Loucy (cell line): Measurements from ENCODE around the gene USP25.

ENCODE experiments used
- H2AFZ ChIP-seq: fragments of 200-600 bp; sonication (generic); 2 replicates; pipeline ENCODE4 v1.6.0; 2016; ENCODE audit warnings: antibody characterized with exemption, mild to moderate bottlenecking, low read length, moderate library complexity
- H3F3A ChIP-seq: fragments of 200-600 bp; 2 replicates; pipeline ENCODE4 v1.6.0; 2016; ENCODE audit warnings: antibody characterized with exemption, low read depth, mild to moderate bottlenecking
- H3K27me3 ChIP-seq: fragments of 200-600 bp; sonication (generic); 2 replicates; pipeline ENCODE4 v1.6.1; 2014; ENCODE audit warnings: low read length, mild to moderate bottlenecking; ENCODE audit not compliant: insufficient read depth, poor library complexity, severe bottlenecking
- H3K36me3 ChIP-seq: fragments of 200-600 bp; sonication (generic); 2 replicates; pipeline ENCODE4 v1.6.1; 2016; ENCODE audit warnings: low read length; ENCODE audit not compliant: insufficient read depth
- H3K4me1 ChIP-seq: fragments of 200-600 bp; sonication (generic); 2 replicates; pipeline ENCODE4 v1.5.1; 2014; ENCODE audit warnings: low read length, mild to moderate bottlenecking; ENCODE audit not compliant: insufficient read depth, poor library complexity, severe bottlenecking
- H3K4me2 ChIP-seq: fragments of 200-600 bp; sonication (generic); 2 replicates; pipeline ENCODE4 v1.6.0; 2014; ENCODE audit warnings: antibody characterized with exemption, low read length, low read depth, mild to moderate bottlenecking; ENCODE audit not compliant: poor library complexity, severe bottlenecking
- H3K4me3 ChIP-seq: fragments of 200-600 bp; sonication (generic); 2 replicates; pipeline ENCODE4 v1.5.1; 2014; ENCODE audit warnings: low read length, mild to moderate bottlenecking, mixed read lengths; ENCODE audit not compliant: poor library complexity, severe bottlenecking
- H3K79me2 ChIP-seq: fragments of 200-600 bp; sonication (generic); 2 replicates; pipeline ENCODE4 v1.6.1; 2014; ENCODE audit warnings: low read length; ENCODE audit not compliant: insufficient read depth
- H3K9ac ChIP-seq: fragments of 200-600 bp; sonication (generic); 2 replicates; pipeline ENCODE4 v1.6.0; 2014; ENCODE audit warnings: mild to moderate bottlenecking, low read depth, low read length, moderate library complexity; ENCODE audit not compliant: poor library complexity, severe bottlenecking
- H3K9me2 ChIP-seq: fragments of 200-600 bp; sonication (generic); replicated peaks from 2 replicates; pipeline ENCODE4 v1.6.1; 2016; ENCODE audit warnings: low read depth, low read length, mixed read lengths
- H3K9me3 ChIP-seq: fragments of 200-600 bp; sonication (generic); 2 replicates; pipeline ENCODE4 v1.6.1; 2014; ENCODE audit warnings: mild to moderate bottlenecking, antibody characterized with exemption, low read length, low read depth; ENCODE audit not compliant: insufficient read depth
- H4K20me1 ChIP-seq: fragments of 200-600 bp; sonication (generic); 2 replicates; pipeline ENCODE4 v1.6.0; 2014; ENCODE audit warnings: antibody characterized with exemption, low read length, mild to moderate bottlenecking; ENCODE audit not compliant: insufficient read depth, poor library complexity, severe bottlenecking
- EZH2phosphoT487 ChIP-seq: fragments of 200-600 bp; IDR thresholded peaks from 2 replicates; pipeline ENCODE4 v1.6.1; 2018; ENCODE audit warnings: antibody characterized with exemption, mild to moderate bottlenecking, moderate library complexity, borderline replicate concordance
- TF ChIP-seq, protein P1 (sequence below): fragments of 200-600 bp; sonication (generic); conservative IDR thresholded peaks from 2 replicates; pipeline ENCODE4 v1.5.1; 2014; ENCODE audit warnings: mild to moderate bottlenecking, antibody characterized with exemption, low read length

Gene USP25

DNA sequence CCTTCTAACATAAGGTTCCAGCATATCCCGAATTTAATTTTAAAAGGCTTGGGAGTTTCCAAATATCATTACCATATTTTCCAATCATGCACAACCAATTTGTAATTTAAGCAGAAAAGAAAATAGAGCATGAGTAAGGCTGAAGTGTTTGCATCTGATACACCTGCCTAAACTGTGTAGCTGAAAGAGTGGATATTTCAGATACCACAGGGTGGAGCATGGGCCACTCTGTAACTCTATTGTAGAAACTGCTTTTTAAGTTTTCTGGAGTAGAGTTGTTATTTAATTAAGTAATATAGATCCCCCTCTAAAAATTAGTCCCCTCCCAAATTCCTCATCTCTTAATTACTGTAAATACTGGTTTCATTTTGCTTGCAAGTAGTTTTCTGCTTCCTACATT is 199.8 kb downstream of the USP25 start:
- no peak overlapping the region for H3K4me3 ChIP-seq
- H3K9me2 ChIP-seq, result no peaks in the 10 kb centered on the region
- H3K4me2 ChIP-seq, result no peak overlapping the region
- no peaks in the 10 kb centered on the region for H3K79me2 ChIP-seq
- H3K27me3 ChIP-seq, result no peaks in the 10 kb centered on the region
- TF ChIP-seq EZH2phosphoT487, result no peak
- TF ChIP-seq, protein P1, sequence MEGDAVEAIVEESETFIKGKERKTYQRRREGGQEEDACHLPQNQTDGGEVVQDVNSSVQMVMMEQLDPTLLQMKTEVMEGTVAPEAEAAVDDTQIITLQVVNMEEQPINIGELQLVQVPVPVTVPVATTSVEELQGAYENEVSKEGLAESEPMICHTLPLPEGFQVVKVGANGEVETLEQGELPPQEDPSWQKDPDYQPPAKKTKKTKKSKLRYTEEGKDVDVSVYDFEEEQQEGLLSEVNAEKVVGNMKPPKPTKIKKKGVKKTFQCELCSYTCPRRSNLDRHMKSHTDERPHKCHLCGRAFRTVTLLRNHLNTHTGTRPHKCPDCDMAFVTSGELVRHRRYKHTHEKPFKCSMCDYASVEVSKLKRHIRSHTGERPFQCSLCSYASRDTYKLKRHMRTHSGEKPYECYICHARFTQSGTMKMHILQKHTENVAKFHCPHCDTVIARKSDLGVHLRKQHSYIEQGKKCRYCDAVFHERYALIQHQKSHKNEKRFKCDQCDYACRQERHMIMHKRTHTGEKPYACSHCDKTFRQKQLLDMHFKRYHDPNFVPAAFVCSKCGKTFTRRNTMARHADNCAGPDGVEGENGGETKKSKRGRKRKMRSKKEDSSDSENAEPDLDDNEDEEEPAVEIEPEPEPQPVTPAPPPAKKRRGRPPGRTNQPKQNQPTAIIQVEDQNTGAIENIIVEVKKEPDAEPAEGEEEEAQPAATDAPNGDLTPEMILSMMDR, result no peak
- H3F3A ChIP-seq, result no peaks in the 10 kb centered on the region
- no peaks in the 10 kb centered on the region for H3K36me3 ChIP-seq
- H4K20me1 ChIP-seq, result no peaks in the 10 kb centered on the region
- H3K9ac ChIP-seq, result no peak overlapping the region
- no peaks in the 10 kb centered on the region for H3K9me3 ChIP-seq
- no peaks in the 10 kb centered on the region for H3K4me1 ChIP-seq
- no peak overlapping the region for H2AFZ ChIP-seq
